ENCODE data around the gene ZCCHC24. TPM values are rescaled to one million over a fixed set of nuclear protein-coding genes. Genes with fewer than 3 reads are reported as not detected.

ZCCHC24 gene
- total RNA-seq, 3 donors from 2014 or later, result 5.6 to 125 (median 22.8) TPM

DNA sequence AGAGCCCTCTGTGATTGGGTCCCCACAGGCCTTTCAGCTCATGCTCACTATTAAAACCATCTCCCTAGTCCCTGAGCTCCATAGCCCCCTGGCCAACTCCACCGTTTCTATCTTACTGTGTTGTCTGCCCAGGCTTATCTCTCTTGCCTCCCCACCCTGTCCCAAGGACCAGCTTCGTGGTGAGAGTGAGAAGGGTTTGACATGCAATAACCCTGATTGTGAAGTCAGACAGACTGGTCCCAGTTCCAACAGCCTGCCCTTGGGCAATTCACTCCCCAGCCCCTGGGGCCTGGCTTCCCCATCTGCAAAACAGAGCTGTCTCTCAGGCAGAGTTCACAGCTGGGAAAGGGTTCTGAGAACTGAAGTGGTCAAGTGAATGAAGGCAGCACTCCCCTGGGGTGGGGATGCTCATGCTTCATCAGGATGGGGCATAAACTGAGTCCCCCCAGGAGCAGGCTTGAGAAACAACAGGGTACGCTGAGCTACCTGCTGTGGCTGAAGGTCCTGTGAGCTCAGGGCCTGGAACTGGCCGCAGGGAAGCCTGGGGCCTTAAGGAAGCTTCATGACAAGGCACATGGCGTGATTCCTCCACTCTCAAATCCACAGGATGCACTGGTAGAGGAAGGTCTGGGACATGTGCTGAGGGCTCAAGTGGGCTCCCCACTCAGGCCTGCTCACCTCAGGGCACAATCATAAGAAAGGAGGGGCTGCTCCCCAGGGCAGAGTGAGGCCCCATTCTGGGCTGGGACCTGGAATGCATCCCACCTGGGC, 100.0 kb downstream of the ZCCHC24 start:
- Histone ChIP-seq H3K9me3 (no peaks in the 10 kb centered on the region), H3K4me3 (no peak overlapping the region), H3K36me3 (ENCODE audit: low read depth) (no peaks in the 10 kb centered on the region), H3K4me1 (ENCODE audit: low read depth) (peaks cover 19% of the 10 kb centered on the region)
- TF ChIP-seq, protein P1, sequence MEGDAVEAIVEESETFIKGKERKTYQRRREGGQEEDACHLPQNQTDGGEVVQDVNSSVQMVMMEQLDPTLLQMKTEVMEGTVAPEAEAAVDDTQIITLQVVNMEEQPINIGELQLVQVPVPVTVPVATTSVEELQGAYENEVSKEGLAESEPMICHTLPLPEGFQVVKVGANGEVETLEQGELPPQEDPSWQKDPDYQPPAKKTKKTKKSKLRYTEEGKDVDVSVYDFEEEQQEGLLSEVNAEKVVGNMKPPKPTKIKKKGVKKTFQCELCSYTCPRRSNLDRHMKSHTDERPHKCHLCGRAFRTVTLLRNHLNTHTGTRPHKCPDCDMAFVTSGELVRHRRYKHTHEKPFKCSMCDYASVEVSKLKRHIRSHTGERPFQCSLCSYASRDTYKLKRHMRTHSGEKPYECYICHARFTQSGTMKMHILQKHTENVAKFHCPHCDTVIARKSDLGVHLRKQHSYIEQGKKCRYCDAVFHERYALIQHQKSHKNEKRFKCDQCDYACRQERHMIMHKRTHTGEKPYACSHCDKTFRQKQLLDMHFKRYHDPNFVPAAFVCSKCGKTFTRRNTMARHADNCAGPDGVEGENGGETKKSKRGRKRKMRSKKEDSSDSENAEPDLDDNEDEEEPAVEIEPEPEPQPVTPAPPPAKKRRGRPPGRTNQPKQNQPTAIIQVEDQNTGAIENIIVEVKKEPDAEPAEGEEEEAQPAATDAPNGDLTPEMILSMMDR (IDR thresholded peaks at IDR 0.05), result no peak
- DNase-seq (no peak), ATAC-seq (no peak)
- intact Hi-C loops (cut with DNase I, micrococcal nuclease), result no loop called here

DNA sequence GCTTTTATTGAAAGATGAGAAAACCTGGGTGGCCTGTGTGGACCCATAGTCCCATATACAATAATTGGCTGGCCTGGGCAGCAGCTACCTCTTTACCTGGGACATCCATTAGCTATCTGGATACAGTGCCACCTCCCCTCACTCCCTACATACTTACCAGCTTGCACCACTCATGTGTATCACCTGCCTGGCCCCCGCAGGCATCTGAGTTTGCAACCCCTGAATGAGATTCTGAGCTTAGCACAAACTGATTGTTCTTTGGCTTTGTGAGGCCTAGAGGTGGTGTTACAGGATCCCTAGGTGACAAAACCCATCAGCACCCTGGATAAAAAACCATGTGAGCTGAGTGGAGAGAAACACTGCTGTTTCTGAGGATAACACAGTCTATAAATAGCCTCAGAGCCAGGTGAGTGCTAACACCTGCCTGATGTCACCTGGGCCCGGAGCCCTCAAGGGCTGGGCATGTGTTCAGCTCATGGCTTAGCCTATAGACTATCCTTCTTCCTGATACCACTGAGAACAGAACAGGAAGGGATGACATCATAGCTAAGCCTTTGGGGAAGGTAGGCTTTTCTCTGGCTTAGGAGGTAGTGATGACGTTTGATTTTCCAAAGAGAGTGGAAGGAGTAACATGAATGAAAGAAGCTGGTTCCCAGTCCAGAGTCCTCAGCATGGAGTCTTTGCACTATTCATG, 100.8 kb downstream of the ZCCHC24 start:
- DNase-seq, result no peak
- Histone ChIP-seq H3K4me1 (ENCODE audit: low read depth) (peaks cover 19% of the 10 kb centered on the region), H3K4me3 (no peak overlapping the region), H3K9me3 (no peaks in the 10 kb centered on the region), H3K36me3 (ENCODE audit: low read depth) (no peaks in the 10 kb centered on the region)
- intact Hi-C loops (cut with DNase I, micrococcal nuclease), result no loop called here
- peak; percentile 13 for ATAC-seq
- TF ChIP-seq, protein P1 (IDR thresholded peaks at IDR 0.05), result no peak

DNA sequence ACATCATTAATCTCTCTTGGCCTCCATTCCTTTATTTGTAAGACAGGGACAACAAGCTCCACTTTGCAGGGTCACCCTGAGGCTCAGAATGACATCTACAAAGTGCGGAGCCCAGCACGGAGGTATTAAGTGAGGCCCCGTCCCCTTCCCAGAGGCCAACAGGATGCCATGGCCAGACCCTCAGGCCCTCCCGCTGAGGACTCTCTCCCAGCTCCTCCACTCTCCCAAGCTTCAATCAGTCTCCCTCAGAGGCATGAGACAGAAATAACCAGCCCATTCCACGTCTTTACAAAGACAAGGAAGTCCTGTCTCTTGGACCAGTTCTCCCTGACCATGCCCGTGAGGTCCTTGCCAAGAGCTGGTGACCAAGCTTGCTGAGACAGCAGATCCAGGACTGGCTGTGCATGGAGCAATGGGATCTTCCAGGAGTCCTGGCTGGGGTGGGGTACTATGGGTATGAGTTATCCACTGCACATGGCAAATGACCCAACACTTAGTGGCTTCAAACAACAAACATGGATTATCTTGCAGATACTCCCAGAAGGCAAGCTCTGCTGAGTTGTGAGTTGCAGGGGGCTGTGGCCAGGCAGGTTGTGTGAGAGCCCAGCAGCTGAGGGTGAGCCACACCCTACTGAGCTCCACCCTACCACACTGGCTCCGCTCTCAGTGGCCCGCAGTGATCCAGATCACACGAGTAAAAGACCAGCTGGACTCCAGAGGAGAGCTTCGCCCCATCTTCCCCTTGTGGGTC, 102.4 kb downstream of the ZCCHC24 start:
- ATAC-seq (peak; percentile 28), DNase-seq (peak in 1 of 3 donors; percentile 55)
- Histone ChIP-seq H3K36me3 (ENCODE audit: low read depth) (no peaks in the 10 kb centered on the region), H3K4me1 (ENCODE audit: low read depth) (peaks cover 7% of the 10 kb centered on the region), H3K4me3 (no peak overlapping the region), H3K9me3 (no peaks in the 10 kb centered on the region)
- intact Hi-C loops (cut with DNase I, micrococcal nuclease), result no loop called here
- TF ChIP-seq, protein P1 (IDR thresholded peaks at IDR 0.05), result no peak

DNA sequence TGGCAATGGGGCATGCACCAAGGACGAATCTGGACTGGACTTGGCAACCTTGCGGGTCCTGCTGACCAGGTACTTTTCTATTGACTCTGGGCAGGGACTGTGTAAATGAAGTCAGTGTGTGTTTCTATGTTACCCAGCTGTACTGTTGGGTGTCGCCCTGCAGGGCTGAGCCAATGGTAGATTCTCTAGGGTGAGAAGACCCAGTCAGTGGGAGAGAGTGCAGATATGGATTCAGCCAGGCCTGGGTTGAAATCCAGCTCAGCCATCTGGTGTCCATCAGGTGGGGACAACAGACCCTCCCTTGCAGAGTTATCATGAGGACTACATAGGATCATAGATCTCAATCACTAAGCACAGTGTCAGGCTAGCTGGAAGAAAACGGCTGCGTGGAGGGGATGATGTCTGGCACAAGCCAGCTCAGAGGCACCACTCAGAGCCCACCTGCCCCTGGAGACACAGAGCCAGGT, 103.1 kb downstream of the ZCCHC24 start:
- Histone ChIP-seq H3K9me3 (no peaks in the 10 kb centered on the region), H3K4me1 (ENCODE audit: low read depth) (peaks cover 5% of the 10 kb centered on the region), H3K4me3 (no peak overlapping the region), H3K36me3 (ENCODE audit: low read depth) (no peaks in the 10 kb centered on the region)
- TF ChIP-seq, protein P1 (IDR thresholded peaks at IDR 0.05), result no peak
- DNase-seq (peak in 1 of 3 donors; percentile 19), ATAC-seq (peak; percentile 34)
- intact Hi-C loops (cut with DNase I, micrococcal nuclease), result no loop called here

- Histone ChIP-seq H3K4me1 (ENCODE audit: low read depth) (peaks cover 5% of the 10 kb centered on the region), H3K36me3 (ENCODE audit: low read depth) (no peaks in the 10 kb centered on the region), H3K9me3 (no peaks in the 10 kb centered on the region), H3K4me3 (no peak overlapping the region)
- DNase-seq, result no peak
- no peak for ATAC-seq
- TF ChIP-seq, protein P1 (IDR thresholded peaks at IDR 0.05), result no peak
- intact Hi-C loops (cut with DNase I, micrococcal nuclease), result no loop called here
Observed at GRCh38 chr10:79340646-79341244, 104.7 kb downstream of the ZCCHC24 start.
